ENCODE measurements around the gene VGLL4. TPM values are rescaled to one million over a fixed set of nuclear protein-coding genes. Genes with fewer than 3 reads are reported as not detected.
A peak's percentile ranks its signal among the peaks of the same experiment; 100 is the strongest.

The VGLL4 gene
- total and polyA plus RNA-seq, 5 donors from 2014 or later: 8.5 to 16.3 (median 14.0) TPM

DNA sequence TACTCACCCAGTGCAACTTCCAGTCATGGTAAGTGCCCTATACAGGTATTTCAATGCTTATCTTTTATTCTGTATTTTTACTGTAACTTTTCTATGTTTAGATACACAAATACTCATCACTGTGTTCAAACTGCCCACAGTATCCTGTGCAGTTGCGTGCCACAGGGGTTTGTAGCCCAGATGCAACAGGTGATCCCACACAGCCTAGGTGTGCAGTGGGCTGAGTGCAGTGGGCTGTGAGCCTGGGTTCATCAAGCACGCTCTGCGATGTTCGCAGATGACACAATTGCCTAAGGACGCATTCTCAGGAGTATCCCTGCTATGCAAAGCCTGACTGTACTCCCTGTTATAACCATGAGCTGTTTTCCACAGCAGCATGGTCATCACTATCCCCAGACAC is 36.2 kb upstream of the VGLL4 start:
- H3K4me3 ChIP-seq (ENCODE audit: low read depth, low read length): no peak overlapping the region
- H3K36me3 ChIP-seq (ENCODE audit: control insufficient read depth, insufficient read depth, low read length): no peaks in the 10 kb centered on the region
- Mint-ChIP-seq H3K4me3 (no peak overlapping the region), H3K9me3 (peaks cover 0 to 1% (median 0%) of the 10 kb centered on the region in 7 donors), H3K36me3 (no peaks in the 10 kb centered on the region), H3K27me3 (no peaks in the 10 kb centered on the region), H3K27ac (no peak overlapping the region), H3K4me1 (peaks cover 0 to 5% (median 0%) of the 10 kb centered on the region in 4 donors)
- H3K27me3 ChIP-seq (ENCODE audit: control insufficient read depth, insufficient read depth, low read length): no peaks in the 10 kb centered on the region
- DNase-seq (no peak), ATAC-seq (ENCODE audit: low read depth in 2 of 2) (no peak)
- no peaks in the 10 kb centered on the region for H3K4me1 ChIP-seq (ENCODE audit: control insufficient read depth, insufficient read depth, low read length, poor library complexity, severe bottlenecking)
- H3K9me3 ChIP-seq (ENCODE audit: control insufficient read depth in 2 of 2, low read length in 2 of 2): no peaks in the 10 kb centered on the region
- H3K27ac ChIP-seq (ENCODE audit: insufficient read depth, low read length, poor library complexity, severe bottlenecking): no peak overlapping the region

GRCh38 chr3:11672363-11672762 is 28.6 kb upstream of the VGLL4 start:
- Mint-ChIP-seq H3K27ac (no peak overlapping the region), H3K4me1 (peaks cover 0 to 5% (median 0%) of the 10 kb centered on the region in 4 donors), H3K36me3 (no peaks in the 10 kb centered on the region), H3K27me3 (no peaks in the 10 kb centered on the region), H3K4me3 (no peak overlapping the region), H3K9me3 (no peaks in the 10 kb centered on the region)
- Histone ChIP-seq H3K27ac (ENCODE audit: insufficient read depth, low read length, poor library complexity, severe bottlenecking) (no peak overlapping the region), H3K4me1 (ENCODE audit: control insufficient read depth, insufficient read depth, low read length, poor library complexity, severe bottlenecking) (no peaks in the 10 kb centered on the region), H3K36me3 (ENCODE audit: control insufficient read depth, insufficient read depth, low read length) (no peaks in the 10 kb centered on the region), H3K4me3 (ENCODE audit: low read depth, low read length) (no peak overlapping the region), H3K27me3 (ENCODE audit: control insufficient read depth, insufficient read depth, low read length) (no peaks in the 10 kb centered on the region), H3K9me3 (ENCODE audit: control insufficient read depth in 2 of 2, low read length in 2 of 2) (no peaks in the 10 kb centered on the region)
- no peak for DNase-seq
- no peak for ATAC-seq (ENCODE audit: low read depth in 2 of 2)

DNA sequence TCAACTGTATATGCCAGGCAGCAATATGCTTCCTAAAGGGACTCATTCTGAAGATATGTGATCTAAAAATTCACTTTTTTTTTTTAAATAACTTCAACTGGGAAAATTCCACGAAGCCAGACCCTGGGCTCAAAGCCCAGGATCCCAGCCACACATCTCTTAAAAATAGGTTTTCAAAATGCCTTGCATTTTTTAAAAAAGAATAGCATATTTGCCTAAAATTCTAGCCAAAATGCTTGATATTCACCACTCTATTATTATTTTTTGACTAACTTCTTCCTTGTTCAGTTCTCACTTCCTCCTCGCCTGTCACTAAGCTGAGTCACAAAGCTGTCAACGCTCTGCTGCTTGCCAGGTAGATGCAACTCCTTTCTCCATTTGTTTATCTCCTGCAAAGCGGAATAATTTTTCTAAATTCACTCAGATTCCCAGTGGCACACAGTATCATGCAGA is 28.0 kb upstream of the VGLL4 start:
- no peak overlapping the region for H3K27ac Mint-ChIP-seq
- H3K4me1 Mint-ChIP-seq: peaks cover 0 to 5% (median 2%) of the 10 kb centered on the region in 4 donors
- no peaks in the 10 kb centered on the region for H3K27me3 Mint-ChIP-seq
- H3K36me3 Mint-ChIP-seq: no peaks in the 10 kb centered on the region
- H3K4me3 ChIP-seq (ENCODE audit: low read depth, low read length): no peak overlapping the region
- no peaks in the 10 kb centered on the region for H3K9me3 ChIP-seq (ENCODE audit: control insufficient read depth in 2 of 2, low read length in 2 of 2)
- DNase-seq (no peak), ATAC-seq (ENCODE audit: low read depth in 2 of 2) (no peak)
- H3K36me3 ChIP-seq (ENCODE audit: control insufficient read depth, insufficient read depth, low read length): no peaks in the 10 kb centered on the region
- H3K4me1 ChIP-seq (ENCODE audit: control insufficient read depth, insufficient read depth, low read length, poor library complexity, severe bottlenecking): no peaks in the 10 kb centered on the region
- H3K4me3 Mint-ChIP-seq: no peak overlapping the region
- no peaks in the 10 kb centered on the region for H3K9me3 Mint-ChIP-seq
- no peak overlapping the region for H3K27ac ChIP-seq (ENCODE audit: insufficient read depth, low read length, poor library complexity, severe bottlenecking)
- H3K27me3 ChIP-seq (ENCODE audit: control insufficient read depth, insufficient read depth, low read length): no peaks in the 10 kb centered on the region

DNA sequence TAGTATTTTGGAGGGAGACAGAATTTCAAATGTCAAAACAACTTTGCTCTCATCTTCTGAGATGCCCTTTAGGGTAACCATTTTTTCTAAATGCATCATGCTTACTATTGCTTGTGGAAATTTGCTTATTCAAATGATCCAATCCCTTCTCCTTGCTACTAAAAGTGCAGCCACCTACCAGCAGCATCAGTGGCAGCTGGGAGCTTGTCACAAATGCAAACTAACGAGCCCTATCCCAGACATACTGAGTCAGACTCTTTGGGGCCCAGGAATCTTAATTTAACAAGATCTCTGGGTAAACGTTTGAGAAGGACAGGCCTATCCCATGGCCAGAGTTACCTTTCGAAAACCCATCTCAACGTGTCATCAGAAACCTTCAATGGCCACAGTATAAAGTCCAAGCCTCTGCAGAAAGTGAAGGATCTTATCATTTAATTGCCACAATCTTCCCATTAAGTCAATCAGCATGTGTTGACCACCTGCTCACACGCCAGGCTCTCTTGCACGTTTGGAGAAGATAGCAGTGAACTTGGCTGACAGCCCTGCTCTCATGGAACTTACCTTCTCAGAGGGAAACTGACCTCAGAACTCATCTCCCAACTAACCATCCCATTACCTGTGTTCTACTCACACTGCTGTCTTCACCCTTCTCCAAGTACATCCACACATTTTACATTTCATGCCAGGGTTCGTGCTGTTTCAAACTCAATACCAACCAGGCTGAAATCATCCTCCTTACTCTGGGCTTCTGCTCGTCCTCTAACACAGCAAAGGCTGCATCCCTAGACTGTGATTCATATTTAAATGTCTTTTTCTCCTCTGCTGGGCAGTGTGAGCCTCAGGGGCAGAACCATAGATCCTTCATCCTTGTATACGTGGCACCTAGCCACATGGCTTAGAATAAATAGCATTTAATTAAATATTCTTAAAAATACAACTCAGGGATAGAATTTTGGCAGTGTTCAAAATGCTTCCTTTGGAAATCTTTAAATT is 24.8 kb upstream of the VGLL4 start:
- Histone ChIP-seq H3K27me3 (ENCODE audit: control insufficient read depth, insufficient read depth, low read length) (no peaks in the 10 kb centered on the region), H3K4me3 (ENCODE audit: low read depth, low read length) (no peak overlapping the region), H3K9me3 (ENCODE audit: control insufficient read depth in 2 of 2, low read length in 2 of 2) (no peaks in the 10 kb centered on the region), H3K27ac (ENCODE audit: insufficient read depth, low read length, poor library complexity, severe bottlenecking) (no peak overlapping the region), H3K4me1 (ENCODE audit: control insufficient read depth, insufficient read depth, low read length, poor library complexity, severe bottlenecking) (no peaks in the 10 kb centered on the region), H3K36me3 (ENCODE audit: control insufficient read depth, insufficient read depth, low read length) (no peaks in the 10 kb centered on the region)
- Mint-ChIP-seq H3K27ac (peak overlapping the region in 1 of 3 donors; percentile 27), H3K4me3 (no peak overlapping the region), H3K4me1 (peaks cover 0 to 6% (median 0%) of the 10 kb centered on the region in 4 donors), H3K27me3 (no peaks in the 10 kb centered on the region), H3K9me3 (no peaks in the 10 kb centered on the region), H3K36me3 (no peaks in the 10 kb centered on the region)
- DNase-seq: no peak
- no peak for ATAC-seq (ENCODE audit: low read depth in 2 of 2)

DNA sequence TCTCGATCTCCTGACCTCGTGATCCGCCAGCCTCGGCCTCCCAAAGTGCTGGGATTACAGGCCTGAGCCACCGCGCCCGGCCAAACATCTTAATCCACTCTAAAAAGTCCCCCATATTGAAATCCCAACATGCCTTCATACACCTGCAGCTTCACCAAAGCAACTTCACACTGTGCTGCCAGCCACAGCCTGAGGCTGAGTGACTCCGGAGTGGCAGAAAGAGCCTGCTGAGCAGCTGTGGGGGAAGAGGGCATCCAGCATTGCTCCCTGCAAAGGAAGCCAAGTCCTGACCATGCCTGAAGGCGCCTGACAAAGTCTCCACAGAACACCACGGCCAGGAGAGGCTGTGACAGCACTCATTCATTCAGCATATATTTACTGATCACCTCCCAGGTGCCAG is 21.6 kb upstream of the VGLL4 start:
- H3K4me3 Mint-ChIP-seq: no peak overlapping the region

GRCh38 chr3:11662392-11662990 is 18.8 kb upstream of the VGLL4 start:
- no peak overlapping the region for H3K4me3 ChIP-seq (ENCODE audit: low read depth, low read length)
- no peak overlapping the region for H3K27ac Mint-ChIP-seq
- no peaks in the 10 kb centered on the region for H3K27me3 Mint-ChIP-seq

More for the DNA sequence above, 21.6 kb upstream of the VGLL4 start:
- ATAC-seq (ENCODE audit: low read depth in 2 of 2) (no peak), DNase-seq (no peak)
- H3K4me1 Mint-ChIP-seq: peaks cover 0 to 6% (median 1%) of the 10 kb centered on the region in 4 donors
- H3K27ac ChIP-seq (ENCODE audit: insufficient read depth, low read length, poor library complexity, severe bottlenecking): no peak overlapping the region
- H3K9me3 ChIP-seq (ENCODE audit: control insufficient read depth in 2 of 2, low read length in 2 of 2): no peaks in the 10 kb centered on the region
- no peak overlapping the region for H3K4me3 ChIP-seq (ENCODE audit: low read depth, low read length)
- no peaks in the 10 kb centered on the region for H3K9me3 Mint-ChIP-seq
- H3K27ac Mint-ChIP-seq: no peak overlapping the region
- no peaks in the 10 kb centered on the region for H3K27me3 Mint-ChIP-seq
- no peaks in the 10 kb centered on the region for H3K36me3 Mint-ChIP-seq
- H3K27me3 ChIP-seq (ENCODE audit: control insufficient read depth, insufficient read depth, low read length): no peaks in the 10 kb centered on the region
- no peaks in the 10 kb centered on the region for H3K4me1 ChIP-seq (ENCODE audit: control insufficient read depth, insufficient read depth, low read length, poor library complexity, severe bottlenecking)
- no peaks in the 10 kb centered on the region for H3K36me3 ChIP-seq (ENCODE audit: control insufficient read depth, insufficient read depth, low read length)

DNA sequence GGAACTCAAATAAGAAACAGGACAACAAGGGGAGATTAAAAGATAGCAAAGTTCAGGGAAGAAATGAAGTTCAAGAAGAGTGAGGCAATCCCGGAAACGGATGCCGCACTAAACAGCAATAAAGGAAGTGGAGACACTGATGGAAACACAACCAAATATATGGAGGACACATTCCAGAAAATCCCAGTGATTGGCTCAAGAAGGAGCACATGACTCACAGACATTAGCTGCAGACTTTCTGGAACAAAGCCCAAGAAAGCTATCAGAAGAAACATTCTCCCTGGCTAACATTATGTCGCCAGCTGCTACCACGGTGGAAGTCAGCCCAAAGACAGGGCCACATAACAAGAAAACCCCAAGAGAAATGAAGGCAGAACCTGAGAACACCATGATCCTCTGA is 18.1 kb upstream of the VGLL4 start:
- Mint-ChIP-seq H3K4me1 (peaks cover 0 to 2% (median 1%) of the 10 kb centered on the region in 4 donors), H3K9me3 (no peaks in the 10 kb centered on the region), H3K4me3 (no peak overlapping the region), H3K27ac (no peak overlapping the region), H3K27me3 (no peaks in the 10 kb centered on the region), H3K36me3 (no peaks in the 10 kb centered on the region)
- Histone ChIP-seq H3K9me3 (ENCODE audit: control insufficient read depth in 2 of 2, low read length in 2 of 2) (no peaks in the 10 kb centered on the region), H3K4me3 (ENCODE audit: low read depth, low read length) (no peak overlapping the region), H3K36me3 (ENCODE audit: control insufficient read depth, insufficient read depth, low read length) (no peaks in the 10 kb centered on the region), H3K27ac (ENCODE audit: insufficient read depth, low read length, poor library complexity, severe bottlenecking) (no peak overlapping the region), H3K4me1 (ENCODE audit: control insufficient read depth, insufficient read depth, low read length, poor library complexity, severe bottlenecking) (no peaks in the 10 kb centered on the region), H3K27me3 (ENCODE audit: control insufficient read depth, insufficient read depth, low read length) (no peaks in the 10 kb centered on the region)
- no peak for ATAC-seq (ENCODE audit: low read depth in 2 of 2)
- no peak for DNase-seq

More at GRCh38 chr3:11662392-11662990, 18.8 kb upstream of the VGLL4 start:
- Histone ChIP-seq H3K36me3 (ENCODE audit: control insufficient read depth, insufficient read depth, low read length) (no peaks in the 10 kb centered on the region), H3K9me3 (ENCODE audit: control insufficient read depth in 2 of 2, low read length in 2 of 2) (no peaks in the 10 kb centered on the region), H3K4me1 (ENCODE audit: control insufficient read depth, insufficient read depth, low read length, poor library complexity, severe bottlenecking) (no peaks in the 10 kb centered on the region), H3K27me3 (ENCODE audit: control insufficient read depth, insufficient read depth, low read length) (no peaks in the 10 kb centered on the region), H3K27ac (ENCODE audit: insufficient read depth, low read length, poor library complexity, severe bottlenecking) (no peak overlapping the region)
- DNase-seq (no peak), ATAC-seq (ENCODE audit: low read depth in 2 of 2) (no peak)
- Mint-ChIP-seq H3K9me3 (no peaks in the 10 kb centered on the region), H3K36me3 (no peaks in the 10 kb centered on the region), H3K4me3 (no peak overlapping the region), H3K4me1 (peaks cover 0 to 6% (median 1%) of the 10 kb centered on the region in 4 donors)

Measured in CD4-positive, CD25-positive, alpha-beta regulatory T cell (primary cell).